Forelimb muscle (tissue), 1 donor: ENCODE data around the gene TMEM11. TPM values are rescaled to one million over a fixed set of nuclear protein-coding genes. Genes with fewer than 3 reads are reported as not detected.
"Not testable (repeated sequence)": the region's sequence is repeated elsewhere in the genome, so short reads cannot be mapped to it uniquely, and the experiment has no call there.

Experiments used
- DNase-seq: peaks from one replicate; pipeline ENCODE4 v3.0.0-alpha.2; 2013; ENCODE audit warnings: low read depth
- polyA plus RNA-seq: library from polyadenylated mRNA; unstranded; fragments of 120-200 nt; gene quantifications from one replicate; pipeline ENCODE4 v1.2.1, GENCODE V29; 2013; ENCODE audit not compliant: insufficient read length

Gene TMEM11
- polyA plus RNA-seq, 1 donor: 29.9 TPM

DNA sequence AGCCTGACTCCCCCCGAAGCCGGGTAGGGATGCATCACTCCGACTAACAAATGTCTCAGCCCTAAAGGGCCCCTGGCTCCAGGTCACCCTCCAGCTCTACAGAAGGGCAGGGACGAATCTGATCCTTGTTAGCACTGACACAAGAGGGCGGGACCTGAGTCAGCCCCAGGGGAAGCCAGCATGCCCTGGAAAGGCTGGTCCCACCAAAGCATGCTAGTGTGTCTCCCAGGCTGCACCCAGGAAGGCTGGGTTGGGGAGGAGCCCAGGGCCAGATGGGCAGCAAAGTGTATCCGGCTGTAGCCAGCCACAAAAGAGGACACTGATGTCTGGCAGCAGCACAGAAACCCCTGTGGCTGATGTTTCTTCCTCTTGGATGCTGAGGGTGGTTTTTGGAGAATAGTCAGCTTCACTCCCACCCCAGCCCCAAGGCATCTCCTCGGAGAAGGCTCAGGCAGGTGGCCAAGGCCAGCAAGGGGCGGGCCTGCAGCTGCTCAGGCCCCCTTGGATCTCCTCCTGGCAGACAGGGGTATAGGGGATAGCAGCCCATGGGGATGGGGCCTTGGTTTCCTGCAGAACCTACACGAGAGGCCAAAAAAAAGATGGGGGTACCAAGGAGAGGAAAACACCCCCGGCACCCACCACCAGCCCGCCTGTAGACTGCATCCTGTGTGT is 28.2 kb upstream of the TMEM11 start:
- DNase-seq: no peak

DNA sequence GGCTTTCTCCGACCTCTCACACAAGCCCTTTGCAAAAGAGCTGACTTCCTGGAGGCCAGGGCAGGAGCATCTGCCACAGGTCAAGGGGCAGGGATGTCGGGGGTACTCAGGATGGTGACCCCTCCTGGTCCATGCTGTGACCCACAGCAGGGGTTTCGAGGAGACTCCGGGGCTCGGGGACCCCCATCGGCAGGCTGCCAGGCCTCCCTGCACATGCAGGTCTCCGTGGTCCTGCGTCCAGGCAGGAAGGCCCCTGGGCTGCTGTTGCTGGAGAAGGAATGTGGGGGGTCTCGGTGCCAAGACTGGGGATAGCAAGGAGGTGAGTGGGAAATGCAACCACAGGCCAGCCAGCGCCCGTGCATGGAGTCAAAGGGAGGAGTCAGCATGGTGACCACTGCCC is 27.6 kb upstream of the TMEM11 start:
- no peak for DNase-seq

DNA sequence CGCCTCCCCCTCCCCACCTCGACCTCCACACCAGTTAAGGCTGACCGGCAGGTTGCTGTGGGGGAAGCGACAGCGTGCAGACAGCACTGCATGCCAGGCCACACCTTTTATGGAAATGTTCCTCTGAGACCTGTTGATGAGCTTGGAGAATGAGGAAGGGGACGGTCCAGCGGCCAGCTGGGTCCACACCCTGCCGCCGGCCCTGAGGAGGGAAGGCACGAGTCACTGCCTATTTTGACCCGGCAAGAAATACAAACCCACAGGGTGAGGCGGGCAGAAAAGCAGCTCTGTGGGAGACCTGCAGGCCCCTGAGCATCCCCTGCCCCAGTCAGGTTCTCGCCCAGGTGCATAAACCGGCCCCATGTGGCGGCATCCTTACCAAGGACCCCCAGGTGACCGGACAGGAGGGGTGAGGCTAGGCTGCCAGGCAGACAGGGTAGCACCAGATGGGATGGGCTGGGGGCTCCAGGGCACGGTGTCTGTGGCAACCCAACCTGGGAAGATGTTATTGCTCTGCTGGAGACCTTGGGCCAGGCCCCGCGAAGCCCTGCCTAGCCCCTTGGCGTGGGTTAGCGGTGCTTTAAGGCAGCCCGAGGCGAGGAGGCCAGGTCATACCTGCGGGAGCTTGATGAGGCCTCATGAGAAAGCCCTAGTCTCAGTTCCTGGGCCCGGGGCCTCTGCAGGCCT is 26.6 kb upstream of the TMEM11 start:
- DNase-seq: no peak

DNA sequence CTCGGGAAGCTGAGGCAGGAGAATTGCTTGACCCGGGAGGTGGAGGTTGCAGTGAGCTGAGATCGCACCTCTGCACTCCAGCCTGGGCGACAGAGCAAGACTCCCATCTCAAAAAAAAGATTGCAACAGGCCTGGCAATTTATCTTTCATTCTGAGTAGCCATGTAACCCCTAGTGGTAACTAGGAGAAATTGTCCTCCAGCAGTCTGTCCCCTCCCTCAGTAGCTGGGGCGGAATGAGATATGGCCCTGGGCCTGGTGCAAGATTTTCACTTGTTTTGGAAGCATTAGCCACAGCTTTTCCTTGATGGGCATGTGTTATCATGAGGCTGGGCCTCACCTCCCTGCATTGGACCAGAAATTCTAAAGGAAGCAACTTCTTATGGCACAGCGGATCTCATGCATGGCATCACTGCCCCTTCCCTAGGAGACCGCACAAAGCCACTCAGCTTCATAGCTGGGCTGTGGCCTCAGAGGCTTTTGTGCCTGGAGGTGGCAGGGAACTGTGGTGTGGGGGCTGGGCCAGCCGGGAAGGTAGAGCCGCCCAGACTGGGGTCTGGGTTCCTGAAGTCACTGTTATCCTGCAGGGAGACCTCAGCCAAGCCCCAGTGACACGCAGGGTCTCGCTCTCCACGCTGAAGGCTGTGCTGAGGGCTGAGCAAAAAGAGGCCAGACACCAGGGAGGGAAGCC is 25.9 kb upstream of the TMEM11 start:
- no peak for DNase-seq

DNA sequence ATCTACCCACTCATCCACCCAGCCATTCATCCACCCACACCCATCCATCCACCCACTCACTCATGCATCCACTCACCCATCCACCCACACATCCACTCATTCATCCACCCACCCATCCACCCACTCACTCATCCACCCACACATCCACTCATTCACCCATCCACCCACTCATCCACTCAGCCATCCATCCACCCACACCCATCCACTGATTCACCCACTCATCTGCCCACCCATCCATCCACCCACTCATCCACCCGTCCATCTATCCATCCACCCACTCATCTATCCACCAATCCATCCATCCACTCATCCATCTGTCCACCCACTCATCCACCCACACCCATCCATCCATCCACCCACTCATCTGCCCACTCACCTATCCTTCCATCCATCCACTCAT is 22.0 kb upstream of the TMEM11 start:
- no peak for DNase-seq

DNA sequence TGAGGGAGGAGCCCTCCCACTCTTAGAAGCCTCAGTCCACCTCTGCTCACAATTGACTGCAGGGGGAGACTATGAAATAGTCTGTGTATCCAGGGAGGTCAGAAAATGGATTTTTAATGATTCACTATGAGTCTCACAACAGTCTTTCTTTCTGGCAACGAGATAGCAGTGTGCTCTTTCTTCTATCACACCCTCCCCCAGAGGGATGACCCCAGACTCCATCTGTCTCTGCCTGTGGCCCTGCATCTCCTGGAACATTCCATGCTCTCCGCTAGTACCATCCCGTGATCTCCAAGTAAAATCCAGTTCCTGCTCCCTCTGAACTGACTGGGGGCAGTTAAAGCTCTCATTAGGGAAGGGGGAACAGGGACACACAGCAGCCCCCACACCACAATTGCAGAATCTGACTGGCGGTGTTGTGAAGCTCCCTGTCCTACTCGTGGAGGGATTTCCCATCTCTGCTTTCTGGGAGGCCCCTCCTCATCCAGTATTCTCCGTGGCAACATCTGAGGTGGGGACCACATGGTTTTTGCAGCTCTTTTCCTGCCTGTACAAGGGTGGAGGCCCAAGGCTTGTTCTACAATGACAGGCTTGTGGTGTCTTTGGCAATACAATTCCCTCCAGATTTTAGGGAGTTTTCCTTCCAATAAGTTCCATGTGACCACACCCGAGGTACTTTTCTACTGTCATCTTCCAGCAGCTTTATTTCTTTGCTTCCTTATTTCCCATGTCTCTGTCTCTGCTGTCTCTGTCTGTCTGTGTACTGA is 19.8 kb upstream of the TMEM11 start:
- no peak for DNase-seq

DNA sequence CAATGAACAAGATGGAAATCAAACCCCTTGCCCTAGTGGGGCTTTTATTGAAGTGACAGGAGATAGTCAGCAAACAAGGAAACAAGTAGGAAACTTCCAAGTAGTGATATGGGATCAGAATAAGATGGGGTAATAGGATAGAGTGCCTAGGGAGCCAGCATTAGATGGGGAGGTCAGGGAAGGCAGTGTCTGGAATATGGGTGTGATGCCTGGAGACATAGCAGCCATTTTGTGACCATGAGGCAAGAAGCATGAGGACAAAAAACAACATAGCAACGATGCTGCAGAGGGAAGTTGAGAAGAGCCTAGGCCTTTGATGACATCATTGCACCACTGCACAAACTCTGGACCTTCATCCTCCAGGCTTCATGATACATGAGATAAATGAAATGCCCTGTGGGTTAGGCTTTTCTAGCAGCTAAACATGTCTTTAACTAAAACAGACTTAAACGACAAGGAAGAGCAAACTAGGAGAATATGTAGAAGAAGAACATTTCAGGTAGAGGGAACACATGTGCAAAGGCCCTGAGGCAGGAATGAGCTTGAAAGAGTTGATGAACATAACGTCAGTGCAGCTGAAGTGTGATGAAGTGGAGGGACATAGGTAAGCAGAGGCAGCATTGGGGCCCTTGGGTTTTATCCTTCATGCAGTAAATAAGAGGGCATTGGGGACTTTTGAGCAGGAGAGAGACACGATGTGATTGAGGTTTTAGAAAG is 18.2 kb upstream of the TMEM11 start:
- no peak for DNase-seq

DNA sequence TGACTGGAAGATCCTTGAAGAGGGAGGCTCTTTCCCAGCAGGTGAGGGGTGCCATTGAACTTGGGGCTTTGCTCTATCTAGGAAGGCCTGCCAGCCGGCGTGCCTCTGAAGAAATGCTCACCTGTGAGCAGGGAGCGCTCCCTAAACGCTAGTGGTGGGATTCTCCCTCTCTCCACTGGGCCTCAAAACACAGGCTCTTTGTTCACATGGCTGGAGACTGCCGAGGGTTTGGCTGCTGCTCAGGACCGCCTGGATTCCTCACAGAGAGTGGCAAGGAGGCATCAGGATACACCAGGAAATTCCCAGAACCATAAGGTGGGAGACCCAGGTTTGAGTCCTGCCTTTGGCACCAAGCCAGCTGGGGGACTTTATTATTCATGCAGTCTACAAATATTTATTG is 17.6 kb upstream of the TMEM11 start:
- no peak for DNase-seq

DNA sequence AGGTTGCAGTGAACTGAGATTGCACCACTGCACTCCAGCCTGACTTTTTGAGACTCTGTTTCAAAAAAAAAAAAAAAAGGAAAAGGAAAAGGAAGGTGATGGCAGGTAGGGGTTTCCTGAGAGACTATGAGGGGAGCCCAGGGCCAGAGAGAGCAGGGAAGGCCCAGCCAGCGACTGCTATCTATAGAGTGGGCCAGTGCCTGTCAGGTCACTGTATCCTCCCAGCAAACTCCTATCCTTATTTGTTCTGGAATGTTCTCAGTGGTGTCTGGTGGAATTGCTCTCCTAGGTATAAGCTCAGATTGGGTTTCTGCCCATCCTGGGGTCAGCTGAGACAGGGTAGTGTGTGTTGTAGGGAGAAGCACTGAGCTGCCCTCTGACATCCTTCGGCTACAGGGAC is 14.9 kb upstream of the TMEM11 start:
- no peak for DNase-seq

DNA sequence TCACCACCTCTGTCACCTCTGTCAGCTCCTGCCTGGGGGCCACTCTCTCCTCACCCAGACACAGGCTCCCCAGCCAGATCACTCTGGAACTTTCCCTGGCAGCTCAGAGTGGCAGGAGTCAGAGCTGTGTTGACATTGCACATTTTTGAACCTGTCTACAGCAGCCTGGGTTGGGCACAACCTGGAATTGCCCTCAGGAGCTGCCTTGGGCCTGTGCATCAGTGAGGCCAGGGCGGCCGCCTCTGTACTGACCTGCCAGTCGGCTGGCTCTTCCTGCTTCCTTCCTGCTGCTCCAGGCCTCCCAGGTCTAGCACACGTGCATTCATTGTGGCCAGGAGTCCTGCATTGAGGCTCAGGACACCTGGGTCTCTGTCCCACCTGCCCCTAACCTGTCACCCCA is 14.2 kb upstream of the TMEM11 start:
- DNase-seq: no peak

DNA sequence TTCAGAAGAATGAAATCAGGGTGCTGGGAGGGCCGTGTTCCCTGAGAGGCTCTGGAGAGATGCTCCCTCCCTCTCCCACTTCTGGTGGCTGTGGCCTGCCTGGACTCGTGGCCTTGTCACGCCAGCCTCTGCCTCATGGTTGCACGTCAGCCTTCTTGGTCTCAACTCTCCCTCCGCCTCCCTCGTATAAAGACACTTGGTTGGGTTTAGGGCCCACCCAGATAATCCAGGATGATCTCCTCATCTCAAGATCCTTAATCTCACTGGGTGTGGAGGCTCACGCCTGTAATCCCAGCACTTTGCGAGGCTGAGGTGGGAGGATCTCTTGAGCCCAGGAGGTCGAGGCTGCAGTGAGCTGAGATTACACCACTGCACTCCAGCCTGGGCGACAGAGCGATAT is 13.3 kb upstream of the TMEM11 start:
- DNase-seq: not testable (repeated sequence)

DNA sequence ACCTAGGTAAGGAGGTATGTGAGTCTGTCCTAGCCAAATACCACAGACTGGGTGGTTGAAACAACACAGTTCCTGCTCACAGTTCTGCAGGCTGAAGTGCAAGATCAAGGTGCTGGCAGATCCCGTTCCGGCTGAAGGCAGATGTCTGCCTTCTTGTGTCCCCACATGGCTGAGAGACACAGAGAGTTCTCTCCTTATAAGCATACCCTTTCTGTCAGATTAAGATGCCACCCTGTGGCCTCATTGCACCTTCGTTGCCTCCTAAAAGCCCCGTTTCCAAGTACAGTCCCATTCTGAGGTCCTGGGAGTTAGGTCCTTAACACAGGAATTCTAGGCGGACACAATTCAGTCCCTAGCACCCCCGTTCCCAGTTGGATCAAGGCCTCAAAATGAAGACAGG is 9.1 kb upstream of the TMEM11 start:
- DNase-seq: no peak

DNA sequence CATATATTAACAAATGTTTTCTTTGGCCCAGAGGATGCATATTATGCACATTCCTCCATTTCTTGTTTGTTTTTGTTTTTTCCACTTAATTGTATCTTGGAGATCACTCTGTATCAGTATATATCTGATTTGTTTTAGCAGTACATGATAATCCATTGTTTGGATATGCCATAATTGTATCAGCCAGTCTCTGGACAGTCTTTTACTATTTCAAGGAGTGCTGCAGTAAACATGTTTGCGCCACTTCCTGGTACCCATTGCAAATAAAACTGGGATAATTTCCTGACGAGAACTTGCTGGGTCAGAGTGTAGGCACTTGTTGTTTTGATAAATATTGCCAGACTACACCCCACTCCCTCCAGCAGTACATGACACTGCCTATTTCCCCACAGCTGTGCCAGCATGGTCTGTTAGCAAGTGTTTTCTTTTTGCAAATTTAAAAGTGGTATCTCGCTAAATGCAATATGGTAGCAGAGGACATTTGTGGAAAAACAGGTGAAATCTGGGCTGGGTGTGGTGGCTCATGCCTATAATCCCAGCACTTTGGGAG is 4.9 kb upstream of the TMEM11 start:
- DNase-seq: no peak

DNA sequence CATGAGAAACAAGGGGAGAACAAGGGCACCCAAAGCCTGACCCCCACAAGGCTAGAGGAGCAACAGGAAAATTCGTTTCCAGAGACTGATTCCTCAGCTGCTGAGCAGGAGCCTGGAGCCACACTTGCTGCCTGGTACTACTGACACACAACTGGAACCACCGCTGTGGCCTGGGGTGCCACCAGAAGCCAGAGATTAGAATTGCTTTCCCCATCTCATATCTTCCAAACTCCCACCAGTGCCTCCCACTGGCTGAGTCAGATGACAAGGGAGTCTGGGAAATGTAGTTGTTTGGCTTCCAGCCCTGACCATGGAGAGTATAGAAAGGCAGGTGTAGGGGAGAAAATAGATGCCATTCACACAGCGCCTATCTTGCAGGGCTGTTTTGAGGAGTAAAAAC is 4.1 kb upstream of the TMEM11 start:
- no peak for DNase-seq

DNA sequence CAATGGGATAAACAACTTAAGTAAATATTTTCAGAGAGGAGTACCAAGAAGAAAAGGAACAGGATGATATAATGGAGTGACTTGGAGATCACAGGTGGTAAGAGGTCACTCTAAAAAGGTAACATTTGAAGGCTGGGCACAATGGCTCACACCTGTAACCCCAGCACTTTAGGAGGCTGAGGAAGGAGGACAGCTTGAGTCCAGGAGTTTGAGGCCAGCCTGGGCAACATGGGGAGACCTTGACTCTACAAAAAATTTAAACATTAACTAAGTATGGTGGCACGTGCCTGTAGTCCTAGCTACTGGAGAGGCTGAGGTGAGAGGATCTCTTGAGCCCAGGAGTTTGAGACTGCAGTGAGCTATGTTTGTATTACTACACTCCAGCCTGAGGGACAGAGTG is 3.4 kb upstream of the TMEM11 start:
- no peak for DNase-seq

DNA sequence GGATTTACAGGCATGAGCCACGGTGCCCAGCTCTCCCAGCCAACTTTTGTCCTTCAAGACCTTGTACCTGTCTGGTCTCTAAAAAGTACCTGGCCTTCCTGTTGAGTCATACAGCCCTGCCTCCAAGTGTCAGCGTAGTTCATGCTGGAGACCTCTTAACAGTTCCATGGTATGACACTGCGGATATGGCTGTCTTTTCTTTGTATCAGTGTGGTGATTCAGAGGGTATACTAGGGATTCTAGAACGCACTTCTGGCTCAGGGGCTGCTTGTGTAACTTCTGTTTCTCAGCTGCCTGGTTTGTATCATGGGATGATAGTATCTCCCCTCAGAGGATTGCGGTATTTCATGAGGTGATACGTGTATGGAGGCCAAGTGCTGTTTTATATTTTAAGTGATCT is 2.0 kb upstream of the TMEM11 start:
- no peak for DNase-seq

DNA sequence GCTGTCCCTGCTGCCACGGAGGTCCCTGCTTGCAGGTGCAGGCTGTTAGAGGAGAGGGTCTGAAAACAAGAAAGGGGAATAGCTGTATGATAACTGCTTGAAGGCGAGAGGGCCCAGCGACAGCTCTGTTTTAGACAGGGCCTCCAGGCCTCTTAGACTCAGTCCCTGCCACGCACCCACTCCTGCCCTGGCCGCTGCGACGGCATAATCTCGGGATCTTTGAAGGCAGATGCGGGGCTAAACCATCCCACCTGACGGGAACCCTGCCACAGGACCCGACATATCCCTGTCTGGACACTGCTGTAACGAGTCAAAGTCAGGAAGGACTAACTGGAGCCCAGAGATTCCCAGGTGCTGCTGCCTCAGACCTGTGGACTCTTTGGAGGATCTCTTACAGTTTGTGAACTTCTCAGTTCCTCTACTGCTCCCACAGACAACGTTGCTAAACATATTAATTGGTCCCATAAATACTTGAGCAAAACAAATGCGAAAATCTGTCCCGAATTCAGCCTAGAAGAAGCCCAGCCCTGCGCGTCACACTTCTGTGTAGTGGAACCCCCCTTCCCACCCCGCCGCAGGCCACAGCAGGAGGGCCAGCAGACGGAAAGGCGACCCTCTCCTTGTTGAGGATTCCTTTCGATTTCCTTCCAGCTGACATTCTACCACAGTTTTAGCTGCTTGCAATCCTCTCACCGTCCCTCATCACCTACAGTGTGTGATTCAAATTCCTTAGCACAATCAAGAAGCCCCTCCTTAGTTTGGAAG is 998 bp upstream of the TMEM11 start:
- DNase-seq: no peak

DNA sequence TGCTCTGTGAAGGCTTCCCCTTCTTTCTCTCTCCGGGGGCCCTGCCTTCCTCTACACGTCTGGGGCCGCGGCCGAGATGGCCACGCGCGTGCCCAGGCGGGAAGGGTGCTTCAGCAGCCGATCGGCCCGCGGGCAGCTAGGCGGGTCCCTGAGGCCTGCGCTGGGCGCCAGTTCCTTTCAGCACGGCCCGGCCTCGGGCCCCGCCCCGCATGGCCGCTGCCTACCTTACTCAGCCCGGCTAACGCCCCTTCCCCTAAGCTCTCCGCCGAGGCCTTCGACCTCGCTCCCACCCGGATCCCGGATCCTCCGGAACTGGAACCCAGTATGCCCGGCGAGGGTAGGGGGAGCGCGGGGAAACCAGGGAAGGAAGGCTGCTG is 335 bp downstream of the TMEM11 start:
- DNase-seq: no peak

DNA sequence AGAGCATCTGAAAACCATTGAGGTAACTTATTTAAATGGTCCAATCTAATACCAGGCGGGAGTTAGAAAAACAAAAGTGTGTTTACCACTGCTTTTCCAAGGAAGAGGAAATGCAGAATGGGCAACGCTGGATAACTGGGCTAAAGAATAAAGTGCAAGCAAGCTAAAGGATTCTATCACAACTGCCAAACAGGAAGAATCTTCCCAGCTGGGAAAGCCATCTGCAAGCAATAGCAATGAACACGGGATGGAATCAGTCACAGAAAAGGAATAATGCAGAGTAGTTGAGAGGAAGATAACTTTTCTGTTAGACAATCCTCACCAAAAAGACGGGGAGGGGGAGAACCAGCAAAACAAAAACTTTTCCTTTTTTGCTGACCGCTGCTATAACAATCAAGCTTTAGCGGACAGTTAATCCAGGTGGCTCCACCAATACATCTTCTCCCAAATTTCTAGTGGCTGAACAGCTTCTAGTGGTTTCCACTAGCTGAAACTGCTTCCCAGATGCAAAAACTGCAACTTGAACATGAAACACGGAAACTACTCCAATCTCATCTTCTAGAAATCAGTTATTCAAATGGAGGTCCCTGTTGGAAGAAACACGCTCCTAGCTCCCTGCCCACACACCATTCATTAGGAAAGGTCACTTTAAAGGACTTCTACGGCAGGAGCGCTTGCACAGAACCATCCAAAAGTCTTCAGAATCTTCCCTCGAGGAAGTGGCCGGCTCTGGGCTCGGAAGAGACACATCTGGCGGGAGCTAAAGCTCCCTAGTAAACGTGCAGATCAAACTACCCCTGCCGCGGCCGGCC is 929 bp downstream of the TMEM11 start:
- DNase-seq: no peak
